GM13976 (cell line): Measurements from ENCODE around the gene PLPPR1.

Source experiments
- DNase-seq: peaks from one replicate; pipeline ENCODE4 v3.0.0; 2012; ENCODE audit warnings: low spot score
- CTCF ChIP-seq: IDR thresholded peaks from 2 replicates; pipeline ENCODE4 v1.5.1; 2012; ENCODE audit warnings: borderline replicate concordance, mild to moderate bottlenecking; ENCODE audit not compliant: insufficient read depth; ENCODE audit errors: extremely low read depth, missing control alignments, control extremely low read depth
- in situ Hi-C: fragments of 300-500 bp; cut with MboI; formaldehyde crosslinking; loops from one replicate; pipeline ENCODE4 v1.12.0; 2022; ENCODE audit warnings: low sequenced_read_pairs, mixed read lengths, inconsistent platforms; ENCODE audit not compliant: unreplicated experiment

Gene PLPPR1

DNA sequence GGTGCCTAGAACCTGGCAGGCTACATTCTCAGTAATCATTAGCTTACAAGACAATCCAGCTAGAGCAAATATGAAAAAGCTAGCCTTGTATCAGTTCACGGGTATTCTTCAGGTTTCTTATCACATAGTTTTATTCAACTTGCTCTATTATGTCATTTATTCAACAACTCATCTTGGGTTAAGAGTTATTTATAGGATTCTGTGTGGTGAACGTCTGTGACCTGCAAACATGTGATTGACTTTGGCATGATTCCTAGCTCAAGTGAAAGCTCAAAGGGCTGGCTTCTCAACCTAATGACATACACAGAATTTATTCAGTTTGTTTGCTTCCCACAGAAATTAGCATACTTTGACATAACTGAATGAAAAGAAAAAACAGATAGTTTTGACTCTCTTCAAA lies 173.1 kb downstream of the PLPPR1 start:
- no peak for TF ChIP-seq CTCF
- no peak for DNase-seq
- in situ Hi-C loops = no loop called here

DNA sequence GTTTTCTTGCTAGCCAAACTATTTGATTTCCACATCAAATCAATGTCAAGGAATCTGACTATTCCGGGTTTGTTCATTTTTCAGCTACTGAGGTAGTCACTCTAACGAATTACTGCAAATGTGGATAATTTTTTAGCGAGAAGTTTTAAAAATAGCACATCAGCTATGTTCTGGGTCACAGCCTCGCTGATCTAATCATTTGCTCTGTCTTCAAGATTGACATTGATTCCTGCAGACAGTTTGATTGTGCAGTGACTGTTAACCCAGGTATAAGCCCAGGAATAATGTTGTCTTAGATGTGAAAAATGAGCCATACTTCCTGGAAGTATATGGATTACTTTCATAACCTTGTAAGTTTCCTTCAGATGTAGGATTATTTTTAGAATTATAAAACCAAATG lies 181.1 kb downstream of the PLPPR1 start:
- in situ Hi-C loops = no loop called here
- TF ChIP-seq CTCF = no peak
- no peak for DNase-seq

DNA sequence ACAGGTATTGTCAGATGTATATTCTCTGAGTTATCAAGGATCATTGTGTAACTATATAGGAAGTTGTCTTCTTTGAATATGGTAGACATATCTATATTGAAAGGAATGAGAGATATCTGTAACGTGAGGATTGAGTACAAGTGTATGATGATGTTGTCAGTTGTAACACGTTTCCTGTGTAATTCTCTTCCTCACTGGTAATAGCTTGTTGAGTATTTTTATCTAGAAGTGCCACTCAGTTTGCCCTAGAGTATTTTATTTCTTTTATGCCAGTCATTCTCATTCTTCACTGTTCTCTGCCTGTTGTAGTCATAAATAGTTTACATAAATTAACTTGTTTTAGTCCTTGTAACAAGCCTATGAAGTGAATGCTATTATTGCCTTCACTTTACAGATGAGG lies 184.1 kb downstream of the PLPPR1 start:
- DNase-seq = no peak
- TF ChIP-seq CTCF = no peak
- in situ Hi-C loops = no loop called here

GRCh38 chr9:101219030-101219429 lies 190.5 kb downstream of the PLPPR1 start:
- no peak for TF ChIP-seq CTCF
- no peak for DNase-seq
- in situ Hi-C loops = no loop called here

DNA sequence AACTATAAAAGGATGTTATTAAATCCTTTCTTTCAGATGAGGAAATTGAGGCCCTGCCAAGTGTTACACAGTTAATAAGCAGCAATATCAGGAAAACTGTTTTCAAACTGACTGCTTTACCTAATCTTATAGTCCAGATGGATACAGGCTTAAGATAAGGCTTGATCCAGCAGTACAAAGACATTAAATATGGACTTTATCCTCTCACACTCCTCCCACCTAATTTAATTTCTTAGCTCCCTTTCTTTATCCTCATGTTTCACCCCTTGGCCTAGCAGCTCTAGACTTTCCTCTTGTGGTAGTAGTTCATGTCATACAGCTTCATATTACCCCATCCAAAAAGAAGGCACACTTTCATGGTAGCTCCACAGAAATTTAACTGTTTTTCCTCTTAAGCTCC lies 191.8 kb downstream of the PLPPR1 start:
- no peak for DNase-seq
- TF ChIP-seq CTCF = no peak
- in situ Hi-C loops = no loop called here

GRCh38 chr9:101225271-101225670 lies 196.7 kb downstream of the PLPPR1 start:
- no peak for TF ChIP-seq CTCF
- in situ Hi-C loops = no loop called here
- no peak for DNase-seq

DNA sequence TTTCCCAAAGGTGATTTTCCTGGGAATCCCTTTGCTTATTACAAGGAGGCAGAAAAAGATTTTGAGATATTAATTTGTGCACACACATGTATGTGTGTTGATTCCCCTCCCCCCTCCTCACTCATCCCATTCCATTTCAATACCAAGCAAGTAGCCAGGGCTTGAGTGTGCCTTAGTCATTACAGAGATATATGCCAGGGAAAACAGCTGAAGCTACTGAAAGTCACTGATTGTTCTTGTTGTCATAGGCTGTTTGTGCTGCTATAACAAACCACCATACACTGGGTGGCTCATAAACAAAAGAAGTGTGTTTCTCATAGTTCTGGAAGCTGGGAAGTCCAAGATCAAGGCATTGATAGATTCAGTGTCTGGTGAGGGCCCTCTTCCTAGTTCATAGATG lies 197.6 kb downstream of the PLPPR1 start:
- in situ Hi-C loops = no loop called here
- DNase-seq = no peak
- no peak for TF ChIP-seq CTCF
